ENCODE measurements around the gene INSRR.

Gene INSRR

DNA sequence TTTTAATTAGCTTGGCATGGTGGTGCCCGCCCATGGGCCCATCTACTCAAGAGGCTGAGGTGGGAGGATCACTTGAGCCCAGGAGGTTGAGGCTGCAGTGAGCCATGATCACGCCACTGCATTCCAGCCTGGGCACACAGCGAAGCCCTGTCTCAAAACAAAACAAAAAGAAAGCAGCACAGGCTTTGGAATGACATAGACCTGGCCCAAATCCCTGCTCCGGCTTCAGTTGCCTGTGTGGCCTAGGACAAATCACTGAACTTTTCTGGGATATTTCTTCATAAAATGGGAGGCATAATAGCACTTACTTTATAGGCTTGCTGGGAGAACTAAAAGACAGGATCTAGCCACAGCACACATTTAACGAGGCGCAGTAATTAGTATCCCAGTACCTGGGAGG lies 37.0 kb upstream of the INSRR start:
- no peak for TF ChIP-seq POLR2A (IDR thresholded peaks at IDR 0.05; ENCODE audit: extremely low read depth, insufficient read length)
- no peak for TF ChIP-seq CTCF (IDR thresholded peaks at IDR 0.05; ENCODE audit: low read depth, low read length)
- no peak for TF ChIP-seq MYC (IDR thresholded peaks at IDR 0.05; ENCODE audit: low read depth, low read length)
- TF ChIP-seq, protein P1, sequence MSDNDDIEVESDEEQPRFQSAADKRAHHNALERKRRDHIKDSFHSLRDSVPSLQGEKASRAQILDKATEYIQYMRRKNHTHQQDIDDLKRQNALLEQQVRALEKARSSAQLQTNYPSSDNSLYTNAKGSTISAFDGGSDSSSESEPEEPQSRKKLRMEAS (IDR thresholded peaks at IDR 0.05; ENCODE audit: low read depth, low read length): no peak
- no peak overlapping the region for H3K4me3 ChIP-seq (ENCODE audit: low read depth, low read length)
- no peak for DNase-seq (ENCODE audit: low read depth)

- no peak for DNase-seq (ENCODE audit: low read depth)
- no peak overlapping the region for H3K4me3 ChIP-seq (ENCODE audit: low read depth, low read length)
- TF ChIP-seq POLR2A (IDR thresholded peaks at IDR 0.05; ENCODE audit: extremely low read depth, insufficient read length) (no peak), CTCF (IDR thresholded peaks at IDR 0.05; ENCODE audit: low read depth, low read length) (no peak), MYC (IDR thresholded peaks at IDR 0.05; ENCODE audit: low read depth, low read length) (no peak)
- TF ChIP-seq, protein P1 (IDR thresholded peaks at IDR 0.05; ENCODE audit: low read depth, low read length): no peak
These were observed 36.5 kb upstream of the INSRR start for GRCh38 chr1:156895455-156895812.

DNA sequence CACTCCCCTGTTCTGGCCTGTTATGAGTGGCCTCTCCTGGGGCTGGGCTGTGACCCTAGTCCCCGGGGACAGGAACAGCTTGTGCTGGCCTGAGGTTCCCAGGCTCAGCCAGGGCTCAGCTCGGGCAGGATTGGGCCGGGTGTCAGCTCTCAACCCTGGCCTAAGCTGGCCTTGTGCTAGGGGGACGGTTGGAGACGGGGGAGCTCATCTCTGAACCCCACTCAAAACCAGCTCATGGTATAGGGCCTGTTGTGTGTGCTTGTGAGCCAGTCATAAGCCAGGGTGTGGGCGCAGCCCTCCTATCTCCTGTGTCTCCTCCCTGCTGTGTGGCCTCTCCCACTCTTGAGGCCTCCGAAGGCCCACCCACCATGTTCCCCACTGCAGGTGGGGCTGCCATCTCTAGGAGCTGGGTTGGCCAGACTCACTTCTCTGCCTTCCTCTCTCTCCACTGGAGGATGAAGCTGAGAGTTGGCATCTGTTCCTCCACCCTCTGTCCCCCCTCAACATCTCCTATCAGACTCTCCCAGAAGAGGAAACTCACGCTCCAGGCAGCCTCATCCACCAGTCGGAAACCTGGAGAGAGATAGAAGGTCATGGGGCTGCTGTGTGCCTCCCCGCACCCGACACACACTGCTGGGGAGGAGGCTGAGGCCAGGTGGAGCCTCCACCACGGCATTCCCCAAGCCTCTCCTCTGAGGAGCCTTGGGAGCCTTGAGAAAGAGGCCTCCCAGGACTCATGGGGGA lies 36.0 kb upstream of the INSRR start:
- H3K4me3 ChIP-seq (ENCODE audit: low read depth, low read length): no peak overlapping the region
- DNase-seq (ENCODE audit: low read depth): no peak
- TF ChIP-seq POLR2A (IDR thresholded peaks at IDR 0.05; ENCODE audit: extremely low read depth, insufficient read length) (no peak), CTCF (IDR thresholded peaks at IDR 0.05; ENCODE audit: low read depth, low read length) (no peak), MYC (IDR thresholded peaks at IDR 0.05; ENCODE audit: low read depth, low read length) (no peak)
- TF ChIP-seq, protein P1 (IDR thresholded peaks at IDR 0.05; ENCODE audit: low read depth, low read length): no peak

DNA sequence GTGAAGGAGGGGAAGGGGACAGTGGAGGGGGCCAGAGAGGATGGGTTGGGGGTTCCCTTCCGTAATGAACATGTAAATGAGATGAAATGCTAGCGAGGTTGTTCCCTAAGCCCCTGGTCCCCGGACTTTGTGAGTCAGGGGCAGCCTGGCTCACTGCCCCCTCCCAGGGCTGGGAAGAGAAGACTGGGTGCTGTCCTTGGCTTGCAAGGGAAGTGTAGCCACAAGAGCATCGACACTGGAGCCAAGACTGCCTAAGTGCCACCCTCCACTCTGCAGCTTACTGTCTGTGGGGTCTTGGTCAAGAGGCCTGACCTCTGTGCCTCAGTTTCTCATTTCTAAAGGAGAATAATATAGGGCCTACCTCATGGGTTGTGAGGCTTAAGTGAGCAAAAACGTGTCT lies 35.1 kb upstream of the INSRR start:
- no peak overlapping the region for H3K4me3 ChIP-seq (ENCODE audit: low read depth, low read length)
- TF ChIP-seq POLR2A (IDR thresholded peaks at IDR 0.05; ENCODE audit: extremely low read depth, insufficient read length) (no peak), CTCF (IDR thresholded peaks at IDR 0.05; ENCODE audit: low read depth, low read length) (no peak), MYC (IDR thresholded peaks at IDR 0.05; ENCODE audit: low read depth, low read length) (no peak)
- TF ChIP-seq, protein P1 (IDR thresholded peaks at IDR 0.05; ENCODE audit: low read depth, low read length): no peak
- no peak for DNase-seq (ENCODE audit: low read depth)

- DNase-seq (ENCODE audit: low read depth): no peak
- TF ChIP-seq, protein P1 (IDR thresholded peaks at IDR 0.05; ENCODE audit: low read depth, low read length): no peak
- no peak for TF ChIP-seq MYC (IDR thresholded peaks at IDR 0.05; ENCODE audit: low read depth, low read length)
- TF ChIP-seq CTCF (IDR thresholded peaks at IDR 0.05; ENCODE audit: low read depth, low read length): no peak
- TF ChIP-seq POLR2A (IDR thresholded peaks at IDR 0.05; ENCODE audit: extremely low read depth, insufficient read length): no peak
These were observed 34.4 kb upstream of the INSRR start, which contains the start of gene PEAR1 for GRCh38 chr1:156893048-156893953. Gene PEAR1, plus strand, starts transcription at chr1:156893718. Its CDS starts 10,209 bp downstream, at chr1:156903927.

More at GRCh38 chr1:156893048-156893953, 34.4 kb upstream of the INSRR start, which contains the start of gene PEAR1:
- no peak within 1 kb of the TSS for H3K4me3 ChIP-seq (ENCODE audit: low read depth, low read length)
